IPS-20b (cell line): ENCODE measurements around the gene ANKK1.

Experiments used
- H3K27ac ChIP-seq: one replicate; pipeline ENCODE4 v1.5.1; 2013; ENCODE audit warnings: low read length
- H3K27me3 ChIP-seq: 2 replicates; pipeline ENCODE4 v1.6.1; 2013; ENCODE audit warnings: mild to moderate bottlenecking, low read length, inconsistent platforms; ENCODE audit not compliant: insufficient read depth
- H3K36me3 ChIP-seq: 2 replicates; pipeline ENCODE4 v1.6.1; 2013; ENCODE audit warnings: low read depth, mild to moderate bottlenecking, inconsistent platforms, low read length, moderate library complexity; ENCODE audit not compliant: insufficient read depth
- H3K4me1 ChIP-seq: 2 replicates; pipeline ENCODE4 v1.6.1; 2013; ENCODE audit warnings: mild to moderate bottlenecking, control low read depth, inconsistent platforms, low read length, moderate library complexity; ENCODE audit not compliant: insufficient read depth
- H3K4me3 ChIP-seq: 2 replicates; pipeline ENCODE4 v1.5.1; 2013; ENCODE audit warnings: mild to moderate bottlenecking, low read length, inconsistent platforms
- H3K9ac ChIP-seq: 2 replicates; pipeline ENCODE4 v1.6.1; 2013; ENCODE audit warnings: low read depth, mild to moderate bottlenecking, inconsistent platforms, low read length, moderate library complexity
- H3K9me3 ChIP-seq: 2 replicates; pipeline ENCODE4 v1.6.1; 2013; ENCODE audit warnings: mild to moderate bottlenecking, low read depth, low read length, inconsistent platforms; ENCODE audit not compliant: insufficient read depth

Gene ANKK1

DNA sequence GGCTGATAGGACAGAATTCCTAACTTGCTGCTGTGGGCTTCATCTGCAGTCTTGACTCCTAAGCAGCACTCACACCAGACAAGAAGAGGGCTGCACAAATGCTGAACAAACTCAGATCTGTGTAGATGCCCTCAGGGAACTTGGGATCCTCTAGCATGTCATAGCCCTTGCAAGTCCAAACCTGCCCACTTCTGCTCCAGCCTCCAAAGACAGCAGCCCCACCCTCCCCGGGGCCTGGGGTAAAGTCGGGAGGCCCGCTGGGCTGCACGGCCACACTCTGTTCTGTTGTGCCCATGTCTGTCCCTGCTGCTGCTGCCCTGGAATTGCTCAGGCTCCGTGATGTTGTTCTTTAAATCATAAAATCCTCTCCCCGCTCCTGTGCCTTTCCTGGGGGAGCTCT is 59.4 kb downstream of the ANKK1 start:
- H3K36me3 ChIP-seq: no peaks in the 10 kb centered on the region
- H3K27ac ChIP-seq: no peak overlapping the region
- H3K4me1 ChIP-seq: no peaks in the 10 kb centered on the region
- H3K4me3 ChIP-seq: no peak overlapping the region
- no peak overlapping the region for H3K9ac ChIP-seq
- no peaks in the 10 kb centered on the region for H3K27me3 ChIP-seq
- H3K9me3 ChIP-seq: no peaks in the 10 kb centered on the region

DNA sequence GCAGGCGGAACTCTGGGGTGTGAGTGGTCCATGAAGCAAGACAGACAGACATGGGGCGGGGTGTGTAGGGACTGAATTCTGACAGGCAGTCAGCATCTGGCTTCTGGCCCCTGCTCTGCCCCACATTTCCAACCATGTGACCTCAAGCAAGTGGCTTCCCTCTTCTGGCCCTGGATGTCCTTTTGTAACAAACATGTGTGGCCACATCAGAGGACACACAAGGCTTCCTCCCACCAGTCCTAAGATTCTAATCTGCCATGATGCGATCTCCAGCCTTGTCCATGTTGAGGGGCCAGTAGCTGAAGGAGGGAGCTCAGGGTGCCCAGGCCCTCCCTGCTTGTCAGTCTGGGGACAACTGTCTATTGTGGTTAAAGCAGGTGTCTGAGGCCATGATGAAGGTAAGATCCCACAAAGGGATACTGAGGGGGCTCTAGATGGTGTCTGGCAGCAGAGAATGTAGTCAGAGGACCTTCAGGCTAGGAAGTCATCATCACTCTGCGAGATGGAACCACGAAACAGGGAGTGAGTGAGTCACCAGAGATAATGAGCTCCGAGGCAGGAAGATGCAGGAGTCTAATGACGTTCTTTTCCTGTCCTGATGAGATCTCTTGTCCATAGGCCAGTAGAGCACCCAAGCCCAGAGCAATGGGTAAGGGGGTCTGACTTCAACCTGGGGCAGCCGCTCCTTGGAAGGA is 60.2 kb downstream of the ANKK1 start:
- no peaks in the 10 kb centered on the region for H3K4me1 ChIP-seq
- no peaks in the 10 kb centered on the region for H3K9me3 ChIP-seq
- no peaks in the 10 kb centered on the region for H3K27me3 ChIP-seq
- no peak overlapping the region for H3K4me3 ChIP-seq
- no peak overlapping the region for H3K9ac ChIP-seq
- H3K27ac ChIP-seq: no peak overlapping the region
- H3K36me3 ChIP-seq: no peaks in the 10 kb centered on the region

DNA sequence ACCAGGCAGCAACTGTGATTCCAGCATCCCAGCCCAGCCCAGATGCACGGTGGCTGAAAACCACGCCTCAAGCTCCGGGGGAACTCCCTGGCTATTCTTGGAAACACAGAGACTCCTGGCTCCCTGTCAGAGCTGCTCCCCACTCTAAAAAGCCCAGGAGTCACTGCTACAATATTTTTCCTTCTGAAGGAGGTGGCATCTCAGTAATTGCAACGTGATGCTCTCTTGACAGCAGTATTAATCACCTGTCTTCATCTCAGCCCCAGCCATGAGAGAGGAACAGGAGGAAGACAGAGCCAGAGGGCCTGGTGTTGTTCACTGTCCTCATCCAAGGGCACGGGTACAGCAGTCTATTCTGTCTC is 60.7 kb downstream of the ANKK1 start:
- Histone ChIP-seq H3K27ac (no peak overlapping the region), H3K36me3 (no peaks in the 10 kb centered on the region), H3K9ac (no peak overlapping the region), H3K27me3 (no peaks in the 10 kb centered on the region), H3K4me3 (no peak overlapping the region), H3K9me3 (no peaks in the 10 kb centered on the region), H3K4me1 (no peaks in the 10 kb centered on the region)

DNA sequence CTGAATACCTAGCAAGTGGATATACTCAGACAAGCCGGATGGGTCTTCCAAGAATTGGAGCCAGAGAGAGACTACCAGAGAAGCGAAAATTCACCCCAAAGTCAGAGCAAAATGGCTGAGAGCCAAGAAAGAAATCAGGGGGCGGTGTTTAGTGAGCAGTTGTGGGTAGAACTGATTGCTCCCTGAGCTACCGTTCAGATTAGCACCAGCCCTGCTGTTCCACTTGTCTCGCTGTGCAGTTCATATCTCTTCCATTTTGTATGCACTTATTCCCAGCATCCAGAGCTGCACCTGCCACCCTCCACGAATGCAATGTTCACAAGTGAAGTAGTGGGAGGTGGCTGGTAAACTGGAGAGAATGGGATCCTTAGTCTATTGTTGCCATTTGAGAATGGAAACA is 62.2 kb downstream of the ANKK1 start:
- Histone ChIP-seq H3K4me1 (no peaks in the 10 kb centered on the region), H3K36me3 (no peaks in the 10 kb centered on the region), H3K27me3 (no peaks in the 10 kb centered on the region), H3K27ac (no peak overlapping the region), H3K9me3 (no peaks in the 10 kb centered on the region), H3K9ac (no peak overlapping the region), H3K4me3 (no peak overlapping the region)
